T-helper 22 cell (primary cell): ENCODE data around the gene LNX2.

ENCODE experiments used
- DNase-seq: peaks from one replicate; pipeline ENCODE4 v3.0.0-alpha.2; 2020; ENCODE audit warnings: low read depth

The LNX2 gene

GRCh38 chr13:27559719-27560118 is 60.6 kb downstream of the LNX2 start:
- no peak for DNase-seq

GRCh38 chr13:27556109-27556508 is 64.2 kb downstream of the LNX2 start:
- DNase-seq, result no peak

GRCh38 chr13:27551562-27551961 is 68.8 kb downstream of the LNX2 start:
- no peak for DNase-seq

GRCh38 chr13:27549406-27549981 is 70.8 kb downstream of the LNX2 start:
- DNase-seq, result no peak

- DNase-seq, result no peak
These were observed 78.1 kb downstream of the LNX2 start for GRCh38 chr13:27542220-27542619.

GRCh38 chr13:27541386-27541785 is 78.9 kb downstream of the LNX2 start:
- DNase-seq, result no peak

- no peak for DNase-seq
These were observed 83.8 kb downstream of the LNX2 start for GRCh38 chr13:27536361-27537101.

GRCh38 chr13:27535546-27535945 is 84.8 kb downstream of the LNX2 start:
- DNase-seq, result no peak

- DNase-seq, result no peak
These were observed 85.3 kb downstream of the LNX2 start for GRCh38 chr13:27534981-27535380.

GRCh38 chr13:27534108-27534980 is 86.0 kb downstream of the LNX2 start:
- DNase-seq, result no peak

- no peak for DNase-seq
These were observed 87.1 kb downstream of the LNX2 start for GRCh38 chr13:27533155-27533643.

GRCh38 chr13:27528908-27529307 is 91.4 kb downstream of the LNX2 start:
- DNase-seq, result no peak

GRCh38 chr13:27526516-27526915 is 93.8 kb downstream of the LNX2 start:
- no peak for DNase-seq

GRCh38 chr13:27524981-27525975 is 95.1 kb downstream of the LNX2 start:
- DNase-seq, result no peak

GRCh38 chr13:27523346-27524073 is 96.8 kb downstream of the LNX2 start:
- DNase-seq, result no peak

- no peak for DNase-seq
These were observed 97.5 kb downstream of the LNX2 start for GRCh38 chr13:27522847-27523246.

- DNase-seq, result no peak
These were observed 104.2 kb downstream of the LNX2 start for GRCh38 chr13:27516103-27516502.

- DNase-seq, result no peak
These were observed 110.2 kb downstream of the LNX2 start for GRCh38 chr13:27510082-27510481.

GRCh38 chr13:27508802-27509201 is 111.5 kb downstream of the LNX2 start:
- DNase-seq, result no peak

GRCh38 chr13:27505792-27506191 is 114.5 kb downstream of the LNX2 start:
- DNase-seq, result no peak

GRCh38 chr13:27504868-27505194 is 115.5 kb downstream of the LNX2 start:
- DNase-seq, result no peak
